Measurements from ENCODE around the gene ATP8B4. TPM values are rescaled to one million over a fixed set of nuclear protein-coding genes. Genes with fewer than 3 reads are reported as not detected.
A peak's percentile ranks its signal among the peaks of the same experiment; 100 is the strongest.

The ATP8B4 gene
- total and polyA plus RNA-seq, 5 experiments from 2014 or later: 0.18 to 0.99 TPM; not detected in 3

- Mint-ChIP-seq H3K36me3 (no peaks in the 10 kb centered on the region), H3K27me3 (peaks cover 0 to 3% (median 0%) of the 10 kb centered on the region in 5 donors), H3K9me3 (peaks cover 0 to 6% (median 0%) of the 10 kb centered on the region in 9 donors), H3K27ac (no peak overlapping the region), H3K4me3 (no peak overlapping the region), H3K4me1 (peaks cover 0 to 3% (median 0%) of the 10 kb centered on the region in 4 donors)
- POLR2A ChIA-PET: no interaction called here
- ATAC-seq: no peak
- no peak for DNase-seq
These were observed 29.4 kb upstream of the ATP8B4 start for GRCh38 chr15:50148362-50148963.

GRCh38 chr15:50146632-50147031, 27.6 kb upstream of the ATP8B4 start:
- Mint-ChIP-seq H3K36me3 (no peaks in the 10 kb centered on the region), H3K9me3 (no peaks in the 10 kb centered on the region), H3K4me1 (peaks cover 0 to 3% (median 0%) of the 10 kb centered on the region in 4 donors), H3K27me3 (peaks cover 0 to 3% (median 0%) of the 10 kb centered on the region in 5 donors), H3K4me3 (no peak overlapping the region), H3K27ac (no peak overlapping the region)
- DNase-seq (no peak), ATAC-seq (no peak)
- POLR2A ChIA-PET: no interaction called here

GRCh38 chr15:50145451-50145872, 26.4 kb upstream of the ATP8B4 start:
- Mint-ChIP-seq H3K27ac (no peak overlapping the region), H3K9me3 (no peaks in the 10 kb centered on the region), H3K4me3 (no peak overlapping the region), H3K36me3 (no peaks in the 10 kb centered on the region), H3K4me1 (peaks cover 0 to 3% (median 0%) of the 10 kb centered on the region in 4 donors), H3K27me3 (peaks cover 0 to 3% (median 0%) of the 10 kb centered on the region in 5 donors)
- POLR2A ChIA-PET: interaction anchor here (0.7 kb wide), 1 partner anchor 1284 kb away, joined by 4 read pairs; no protein-coding TSS in a partner anchor
- ATAC-seq (no peak), DNase-seq (peak in 3 of 10 donors; percentile 48 to 52 (median 49))

- DNase-seq (no peak), ATAC-seq (no peak)
- POLR2A ChIA-PET: no interaction called here
- peaks cover 0 to 3% (median 0%) of the 10 kb centered on the region in 5 donors for H3K27me3 Mint-ChIP-seq
- peaks cover 0 to 3% (median 0%) of the 10 kb centered on the region in 4 donors for H3K4me1 Mint-ChIP-seq
- H3K36me3 Mint-ChIP-seq: no peaks in the 10 kb centered on the region
- no peaks in the 10 kb centered on the region for H3K9me3 Mint-ChIP-seq
- no peak overlapping the region for H3K27ac Mint-ChIP-seq
- no peak overlapping the region for H3K4me3 Mint-ChIP-seq
These were observed 25.5 kb upstream of the ATP8B4 start for GRCh38 chr15:50144341-50145120.

- ATAC-seq (no peak), DNase-seq (no peak)
- H3K27ac Mint-ChIP-seq: no peak overlapping the region
- peaks cover 0 to 3% (median 0%) of the 10 kb centered on the region in 4 donors for H3K4me1 Mint-ChIP-seq
- peaks cover 0 to 3% (median 0%) of the 10 kb centered on the region in 5 donors for H3K27me3 Mint-ChIP-seq
- no peak overlapping the region for H3K4me3 Mint-ChIP-seq
- H3K9me3 Mint-ChIP-seq: no peaks in the 10 kb centered on the region
- POLR2A ChIA-PET: no interaction called here
- no peaks in the 10 kb centered on the region for H3K36me3 Mint-ChIP-seq
These were observed 24.3 kb upstream of the ATP8B4 start for GRCh38 chr15:50143255-50143860.

GRCh38 chr15:50141856-50142255, 22.8 kb upstream of the ATP8B4 start:
- Mint-ChIP-seq H3K9me3 (no peaks in the 10 kb centered on the region), H3K4me1 (peaks cover 0 to 3% (median 0%) of the 10 kb centered on the region in 4 donors), H3K36me3 (no peaks in the 10 kb centered on the region), H3K4me3 (no peak overlapping the region), H3K27ac (no peak overlapping the region), H3K27me3 (peaks cover 0 to 3% (median 0%) of the 10 kb centered on the region in 5 donors)
- no peak for DNase-seq
- POLR2A ChIA-PET: no interaction called here
- ATAC-seq: no peak

GRCh38 chr15:50140983-50141382, 21.9 kb upstream of the ATP8B4 start:
- H3K27ac Mint-ChIP-seq: no peak overlapping the region
- H3K36me3 Mint-ChIP-seq: no peaks in the 10 kb centered on the region
- peaks cover 0 to 4% (median 0%) of the 10 kb centered on the region in 5 donors for H3K27me3 Mint-ChIP-seq
- no peaks in the 10 kb centered on the region for H3K9me3 Mint-ChIP-seq
- H3K4me1 Mint-ChIP-seq: peaks cover 0 to 3% (median 0%) of the 10 kb centered on the region in 4 donors
- ATAC-seq (no peak), DNase-seq (no peak)
- H3K4me3 Mint-ChIP-seq: no peak overlapping the region
- POLR2A ChIA-PET: no interaction called here

GRCh38 chr15:50140098-50140497, 21.1 kb upstream of the ATP8B4 start:
- Mint-ChIP-seq H3K4me3 (no peak overlapping the region), H3K4me1 (peaks cover 0 to 2% (median 0%) of the 10 kb centered on the region in 4 donors), H3K27ac (no peak overlapping the region), H3K9me3 (no peaks in the 10 kb centered on the region), H3K36me3 (no peaks in the 10 kb centered on the region), H3K27me3 (peaks cover 0 to 5% (median 0%) of the 10 kb centered on the region in 5 donors)
- POLR2A ChIA-PET: no interaction called here
- no peak for DNase-seq
- no peak for ATAC-seq

GRCh38 chr15:50138391-50138790, 19.4 kb upstream of the ATP8B4 start:
- Mint-ChIP-seq H3K27me3 (peaks cover 0 to 5% (median 0%) of the 10 kb centered on the region in 5 donors), H3K4me1 (peaks cover 0 to 8% (median 2%) of the 10 kb centered on the region in 4 donors), H3K4me3 (no peak overlapping the region), H3K27ac (no peak overlapping the region), H3K36me3 (no peaks in the 10 kb centered on the region), H3K9me3 (no peaks in the 10 kb centered on the region)
- POLR2A ChIA-PET: no interaction called here
- no peak for ATAC-seq
- DNase-seq: no peak

GRCh38 chr15:50137893-50138292, 18.9 kb upstream of the ATP8B4 start:
- no peaks in the 10 kb centered on the region for H3K36me3 Mint-ChIP-seq
- DNase-seq (no peak), ATAC-seq (no peak)
- H3K4me1 Mint-ChIP-seq: peaks cover 0 to 8% (median 2%) of the 10 kb centered on the region in 4 donors
- POLR2A ChIA-PET: no interaction called here
- H3K9me3 Mint-ChIP-seq: no peaks in the 10 kb centered on the region
- H3K27ac Mint-ChIP-seq: no peak overlapping the region
- no peak overlapping the region for H3K4me3 Mint-ChIP-seq
- H3K27me3 Mint-ChIP-seq: peaks cover 0 to 5% (median 0%) of the 10 kb centered on the region in 5 donors

- H3K4me3 Mint-ChIP-seq: no peak overlapping the region
- peaks cover 0 to 3% (median 0%) of the 10 kb centered on the region in 9 donors for H3K9me3 Mint-ChIP-seq
- H3K4me1 Mint-ChIP-seq: peaks cover 0 to 8% (median 2%) of the 10 kb centered on the region in 4 donors
- H3K27me3 Mint-ChIP-seq: peaks cover 0 to 5% (median 4%) of the 10 kb centered on the region in 5 donors
- DNase-seq: no peak
- ATAC-seq: no peak
- no peaks in the 10 kb centered on the region for H3K36me3 Mint-ChIP-seq
- H3K27ac Mint-ChIP-seq: no peak overlapping the region
- POLR2A ChIA-PET: no interaction called here
These were observed 18.3 kb upstream of the ATP8B4 start for GRCh38 chr15:50137330-50137761.

- ATAC-seq: no peak
- H3K4me1 Mint-ChIP-seq: peaks cover 0 to 8% (median 2%) of the 10 kb centered on the region in 4 donors
- no peaks in the 10 kb centered on the region for H3K36me3 Mint-ChIP-seq
- POLR2A ChIA-PET: no interaction called here
- peaks cover 0 to 7% (median 5%) of the 10 kb centered on the region in 5 donors for H3K27me3 Mint-ChIP-seq
- peak overlapping the region in 1 of 10 donors; percentile 2 for H3K27ac Mint-ChIP-seq
- no peak for DNase-seq
- H3K9me3 Mint-ChIP-seq: peaks cover 0 to 5% (median 0%) of the 10 kb centered on the region in 9 donors
- no peak overlapping the region for H3K4me3 Mint-ChIP-seq
These were observed 16.1 kb upstream of the ATP8B4 start for GRCh38 chr15:50135031-50135551.
